SK-N-MC (cell line): ENCODE data around the gene EPHA8.

Source experiments
- DNase-seq: peaks from one replicate; pipeline ENCODE4 v3.0.0-alpha.2; 2011; ENCODE audit warnings: low read depth, low spot score
- H3K27ac ChIP-seq: fragments of 200-600 bp; sonication (generic); 2 replicates; pipeline ENCODE4 v1.5.1; 2016; ENCODE audit warnings: mixed run types
- H3K36me3 ChIP-seq: fragments of 200-600 bp; sonication (generic); 2 replicates; pipeline ENCODE4 v1.6.1; 2017; ENCODE audit warnings: antibody characterized with exemption, low read length, mixed read lengths; ENCODE audit not compliant: insufficient read depth
- H3K4me3 ChIP-seq: fragments of 200-600 bp; sonication (generic); 2 replicates; pipeline ENCODE4 v1.5.1; 2016
- H3K9ac ChIP-seq: fragments of 200-600 bp; sonication (generic); 2 replicates; pipeline ENCODE4 v1.8.0; 2017; ENCODE audit warnings: mixed run types, mixed read lengths; ENCODE audit not compliant: insufficient read length
- H3K9me3 ChIP-seq: fragments of 200-600 bp; sonication (generic); 2 replicates; pipeline ENCODE4 v1.6.1; 2017; ENCODE audit warnings: low read depth, mild to moderate bottlenecking, antibody characterized with exemption, low read length, moderate library complexity, mixed read lengths
- EZH2 ChIP-seq: fragments of 200-600 bp; sonication (generic); IDR thresholded peaks from one replicate; pipeline ENCODE4 v1.6.1; 2017; ENCODE audit warnings: antibody characterized with exemption
- FOXP2 ChIP-seq: optimal IDR thresholded peaks from 2 replicates; pipeline ENCODE3; 2011; ENCODE audit warnings: mild to moderate bottlenecking, moderate library complexity; ENCODE audit not compliant: insufficient read depth; ENCODE audit errors: extremely low read length, control extremely low read depth
- POLR2AphosphoS5 ChIP-seq: IDR thresholded peaks from 2 replicates; pipeline ENCODE4 v1.6.1; 2012; ENCODE audit warnings: mild to moderate bottlenecking, low read depth, low read length, borderline replicate concordance

The EPHA8 gene

GRCh38 chr1:22645931-22646330 is 82.6 kb downstream of the EPHA8 start:
- Histone ChIP-seq H3K4me3 (no peak overlapping the region), H3K9ac (no peak overlapping the region), H3K36me3 (no peaks in the 10 kb centered on the region), H3K27ac (no peak overlapping the region), H3K9me3 (no peaks in the 10 kb centered on the region)
- no peak for TF ChIP-seq EZH2
- no peak for TF ChIP-seq POLR2AphosphoS5
- no peak for TF ChIP-seq FOXP2
- no peak for DNase-seq

- Histone ChIP-seq H3K4me3 (no peak overlapping the region), H3K36me3 (no peaks in the 10 kb centered on the region), H3K9me3 (no peaks in the 10 kb centered on the region), H3K9ac (no peak overlapping the region), H3K27ac (no peak overlapping the region)
- no peak for TF ChIP-seq POLR2AphosphoS5
- TF ChIP-seq EZH2: no peak
- no peak for TF ChIP-seq FOXP2
- no peak for DNase-seq
These were observed 83.1 kb downstream of the EPHA8 start for GRCh38 chr1:22646384-22646783.

- H3K27ac ChIP-seq: no peak overlapping the region
- DNase-seq: no peak
- H3K9ac ChIP-seq: no peak overlapping the region
- no peak overlapping the region for H3K4me3 ChIP-seq
- H3K9me3 ChIP-seq: no peaks in the 10 kb centered on the region
- H3K36me3 ChIP-seq: no peaks in the 10 kb centered on the region
- no peak for TF ChIP-seq EZH2
- TF ChIP-seq POLR2AphosphoS5: no peak
- no peak for TF ChIP-seq FOXP2
These were observed 86.9 kb downstream of the EPHA8 start for GRCh38 chr1:22650089-22650693.

DNA sequence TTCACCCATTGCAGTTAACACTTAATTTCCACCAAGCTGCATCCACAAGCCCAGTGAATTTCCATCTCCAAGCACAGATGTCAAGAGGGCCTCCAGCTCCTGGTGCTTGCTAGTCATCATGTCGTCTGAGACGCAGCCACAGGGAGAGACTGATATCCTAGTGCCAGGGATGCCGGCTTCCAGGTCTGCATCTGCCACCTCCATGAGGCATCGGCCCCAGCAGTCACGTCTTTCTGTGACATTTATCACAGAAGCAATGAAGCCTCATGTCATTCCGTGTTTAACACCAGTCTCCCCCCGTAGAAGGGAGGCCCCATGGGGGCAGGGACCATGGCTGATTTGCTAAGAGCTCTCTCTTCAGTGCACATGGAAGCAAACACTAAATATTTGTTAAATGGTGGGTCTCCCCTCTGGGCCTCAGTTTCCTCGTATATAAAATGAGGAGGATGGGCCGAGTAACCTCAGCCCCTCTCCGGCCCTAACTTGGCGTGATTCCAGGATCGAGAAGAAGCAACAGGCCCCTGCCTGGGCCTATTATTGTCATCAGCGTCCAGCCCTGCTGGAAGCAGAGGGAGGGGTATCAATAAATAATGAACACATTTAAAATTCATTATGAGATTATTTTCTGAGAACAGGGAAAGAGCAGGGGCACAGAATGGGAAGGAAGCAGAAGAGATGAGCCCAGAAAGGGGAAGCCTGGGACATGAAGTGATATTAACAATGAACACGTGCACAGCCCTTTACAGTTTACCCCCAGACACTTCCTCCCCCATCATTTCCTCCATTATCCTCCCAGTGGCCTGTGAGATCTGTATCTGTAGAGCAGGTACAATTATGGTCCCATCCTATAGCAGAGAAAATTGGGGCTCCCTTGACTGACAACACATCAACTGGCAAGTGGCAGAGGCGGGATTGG is 88.9 kb downstream of the EPHA8 start:
- no peaks in the 10 kb centered on the region for H3K36me3 ChIP-seq
- H3K9ac ChIP-seq: no peak overlapping the region
- H3K9me3 ChIP-seq: no peaks in the 10 kb centered on the region
- H3K27ac ChIP-seq: no peak overlapping the region
- no peak for DNase-seq
- H3K4me3 ChIP-seq: no peak overlapping the region
- TF ChIP-seq POLR2AphosphoS5 (no peak), EZH2 (no peak), FOXP2 (no peak)

GRCh38 chr1:22652881-22653316 is 89.6 kb downstream of the EPHA8 start, which contains the start of gene C1QB:
Gene C1QB, plus strand, starts transcription at chr1:22653236. Its CDS starts 6,227 bp downstream, at chr1:22659463.
- H3K9ac ChIP-seq: no peak within 1 kb of the TSS
- H3K36me3 ChIP-seq: no peaks in the 10 kb centered on the region
- DNase-seq: no peak
- TF ChIP-seq POLR2AphosphoS5: no peak
- no peak for TF ChIP-seq EZH2
- no peak for TF ChIP-seq FOXP2
- H3K27ac ChIP-seq: no peak within 1 kb of the TSS
- H3K9me3 ChIP-seq: no peaks in the 10 kb centered on the region
- no peak within 1 kb of the TSS for H3K4me3 ChIP-seq
